Measurements from ENCODE around the gene ATP6V0E2.

The ATP6V0E2 gene

DNA sequence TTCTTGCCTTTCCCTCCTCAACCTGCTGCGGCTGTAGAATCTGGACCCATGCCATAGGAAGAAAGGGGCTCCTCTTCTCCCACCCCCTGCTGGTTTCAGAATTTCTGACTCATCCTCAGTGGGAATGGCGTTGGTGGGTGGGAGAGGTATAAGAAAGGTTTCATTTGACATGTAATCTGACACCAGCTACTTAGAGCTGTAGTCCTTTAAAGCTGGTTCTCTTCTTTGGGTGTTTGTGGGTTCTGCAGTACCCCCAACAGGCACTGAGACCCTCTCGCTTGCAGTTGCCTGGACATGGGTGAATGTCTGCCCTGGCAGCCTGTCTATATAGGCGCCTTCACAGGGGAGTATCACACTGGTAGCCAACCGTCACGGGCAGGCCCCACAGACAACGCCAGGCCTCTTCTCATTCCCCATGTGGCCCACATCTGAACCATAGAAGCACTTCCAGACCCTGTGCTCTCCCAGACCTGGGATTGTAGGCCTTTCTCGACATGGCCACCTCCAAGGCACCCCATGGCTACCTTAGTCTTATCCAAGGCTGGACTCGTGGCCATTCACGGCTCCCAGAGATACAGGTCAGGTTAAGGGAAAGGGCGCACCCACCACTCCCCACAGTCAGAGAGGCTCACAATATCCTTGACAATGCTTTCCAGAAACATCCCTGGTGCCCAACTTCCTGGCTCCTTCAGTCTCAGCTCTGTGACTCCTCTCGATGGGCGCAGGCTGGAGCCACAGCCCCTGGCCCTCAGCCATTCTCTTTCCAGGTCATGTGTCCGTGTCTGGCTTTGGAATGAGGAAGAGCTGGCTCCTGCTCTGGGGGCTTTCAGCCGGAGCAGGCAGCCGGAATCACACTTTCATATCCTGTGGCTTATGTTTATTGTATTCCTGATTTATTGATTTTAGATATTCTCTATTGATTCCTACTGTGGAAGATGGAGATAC lies 18.1 kb upstream of the ATP6V0E2 start:
- TF ChIP-seq Cebpa-rat (IDR thresholded peaks at IDR 0.05) = no peak
- Histone ChIP-seq H4K20me1 (peaks cover 0 to 3% (median 0%) of the 10 kb centered on the region in 11 experiments; a peak in 2 of 22 replicates), H3K4me2 (peak overlapping the region; percentile 23 to 78 (median 66); a peak in 21 of 22 replicates), H3K36me3 (peaks cover 4 to 25% (median 13%) of the 10 kb centered on the region in 11 experiments; a peak in 17 of 22 replicates), H3K9me3 (replicated peaks in 1 of 11) (no peaks in the 10 kb centered on the region), H3K27ac (peak overlapping the region in 4 of 11 experiments; percentile 11 to 48 (median 13); a peak in 4 of 22 replicates), H3K4me3 (no peak overlapping the region), H3K4me1 (peaks cover 29 to 49% (median 45%) of the 10 kb centered on the region in 10 experiments), H3K27me3 (peaks cover 0 to 3% (median 0%) of the 10 kb centered on the region in 11 experiments; a peak in 1 of 22 replicates), H3K9ac (peak overlapping the region in 1 of 11 experiments; percentile 18; a peak in 2 of 22 replicates)

DNA sequence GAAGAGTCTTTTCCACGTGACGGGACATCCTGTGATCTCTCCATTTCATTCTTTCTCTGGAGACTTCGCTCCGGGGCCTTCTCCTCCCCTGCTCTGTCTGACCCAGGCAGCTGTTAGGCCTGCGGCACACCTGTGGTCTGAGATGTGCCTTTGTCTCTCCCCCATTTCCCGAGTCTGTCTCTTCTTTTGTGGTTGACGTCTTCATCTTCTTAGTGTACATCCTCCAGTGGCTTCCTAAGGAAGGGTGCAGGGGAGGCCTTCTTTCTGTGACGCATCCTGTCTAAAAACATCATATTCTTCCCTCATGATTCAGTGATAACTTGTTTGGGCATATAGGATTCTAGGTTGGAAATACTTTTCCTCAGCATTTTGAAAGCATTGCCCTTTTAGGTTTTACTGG lies 17.2 kb upstream of the ATP6V0E2 start:
- H3K27ac ChIP-seq = peak overlapping the region in 6 of 11 experiments; percentile 11 to 48 (median 13); a peak in 5 of 22 replicates
- no peaks in the 10 kb centered on the region; a peak in 1 of 22 replicates for H3K9me3 ChIP-seq (replicated peaks in 1 of 11)
- H3K4me2 ChIP-seq = peak overlapping the region; percentile 51 to 78 (median 66); a peak in 20 of 22 replicates

DNA sequence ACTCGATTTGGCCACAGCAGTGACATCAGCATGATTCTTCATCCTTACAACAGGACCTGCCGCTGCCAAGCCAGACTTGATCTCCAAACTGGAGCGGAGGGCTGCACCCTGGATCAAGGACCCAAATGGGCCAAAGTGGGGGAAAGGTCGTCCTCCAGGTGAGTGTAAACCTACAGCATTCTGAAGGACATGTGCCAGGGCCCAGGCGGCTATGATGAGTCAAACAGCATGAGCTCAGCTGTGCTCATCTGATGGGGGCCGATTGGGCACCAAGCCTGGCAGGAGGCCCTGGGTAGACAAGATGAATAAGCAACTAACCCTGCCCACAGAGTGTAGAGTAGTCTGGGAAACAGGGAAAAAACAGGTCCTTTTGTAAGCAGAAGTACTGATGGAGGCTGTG lies 14.4 kb upstream of the ATP6V0E2 start:
- Histone ChIP-seq H3K9ac (no peak overlapping the region), H3K4me2 (no peak overlapping the region), H3K9me3 (replicated peaks in 1 of 11) (no peaks in the 10 kb centered on the region; a peak in 1 of 22 replicates), H4K20me1 (no peaks in the 10 kb centered on the region), H3K36me3 (peaks cover 4 to 42% (median 29%) of the 10 kb centered on the region in 11 experiments; a peak in 19 of 22 replicates), H3K4me3 (no peak overlapping the region), H3K27ac (no peak overlapping the region), H3K27me3 (no peaks in the 10 kb centered on the region), H3K4me1 (peaks cover 29 to 65% (median 58%) of the 10 kb centered on the region in 10 experiments)
- TF ChIP-seq Cebpa-rat (IDR thresholded peaks at IDR 0.05) = no peak

More for the DNA sequence above, 17.2 kb upstream of the ATP6V0E2 start:
- Histone ChIP-seq H3K9ac (0 out of 22 replicates have a peak overlapping the region, but pooled peaks of 2 of the 11 experiments have one; percentile 6 to 11), H3K4me1 (peaks cover 29 to 46% (median 41%) of the 10 kb centered on the region in 10 experiments), H3K27me3 (no peaks in the 10 kb centered on the region), H4K20me1 (no peaks in the 10 kb centered on the region), H3K36me3 (peaks cover 8 to 35% (median 23%) of the 10 kb centered on the region in 11 experiments; a peak in 19 of 22 replicates), H3K4me3 (no peak overlapping the region)
- TF ChIP-seq Cebpa-rat (IDR thresholded peaks at IDR 0.05) = no peak

DNA sequence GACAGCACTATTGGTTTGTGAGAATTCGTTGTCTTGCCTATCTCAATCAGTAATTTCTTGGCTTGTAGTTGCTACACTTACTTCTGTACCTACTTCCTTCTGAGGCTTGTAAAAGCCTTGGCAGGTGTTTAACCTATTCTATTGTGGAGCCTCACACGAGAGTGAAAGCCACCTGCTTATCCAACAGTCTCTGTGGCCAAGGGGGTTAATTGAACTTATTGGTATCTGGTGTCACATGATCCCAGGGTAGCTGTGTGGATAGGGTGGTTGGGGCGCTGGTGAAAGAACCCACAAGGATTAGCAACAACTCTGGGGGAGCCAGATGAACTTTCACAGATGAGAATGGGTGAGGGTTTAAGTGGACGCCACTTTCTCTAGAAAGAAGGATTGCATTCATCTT lies 13.9 kb upstream of the ATP6V0E2 start:
- Histone ChIP-seq H3K9ac (no peak overlapping the region), H3K27ac (no peak overlapping the region), H3K4me2 (no peak overlapping the region), H3K4me3 (no peak overlapping the region), H3K9me3 (replicated peaks in 1 of 11) (no peaks in the 10 kb centered on the region; a peak in 1 of 22 replicates), H3K36me3 (peaks cover 4 to 47% (median 29%) of the 10 kb centered on the region in 11 experiments; a peak in 19 of 22 replicates), H4K20me1 (no peaks in the 10 kb centered on the region), H3K4me1 (peaks cover 29 to 65% (median 58%) of the 10 kb centered on the region in 10 experiments), H3K27me3 (no peaks in the 10 kb centered on the region)
- TF ChIP-seq Cebpa-rat (IDR thresholded peaks at IDR 0.05) = no peak

DNA sequence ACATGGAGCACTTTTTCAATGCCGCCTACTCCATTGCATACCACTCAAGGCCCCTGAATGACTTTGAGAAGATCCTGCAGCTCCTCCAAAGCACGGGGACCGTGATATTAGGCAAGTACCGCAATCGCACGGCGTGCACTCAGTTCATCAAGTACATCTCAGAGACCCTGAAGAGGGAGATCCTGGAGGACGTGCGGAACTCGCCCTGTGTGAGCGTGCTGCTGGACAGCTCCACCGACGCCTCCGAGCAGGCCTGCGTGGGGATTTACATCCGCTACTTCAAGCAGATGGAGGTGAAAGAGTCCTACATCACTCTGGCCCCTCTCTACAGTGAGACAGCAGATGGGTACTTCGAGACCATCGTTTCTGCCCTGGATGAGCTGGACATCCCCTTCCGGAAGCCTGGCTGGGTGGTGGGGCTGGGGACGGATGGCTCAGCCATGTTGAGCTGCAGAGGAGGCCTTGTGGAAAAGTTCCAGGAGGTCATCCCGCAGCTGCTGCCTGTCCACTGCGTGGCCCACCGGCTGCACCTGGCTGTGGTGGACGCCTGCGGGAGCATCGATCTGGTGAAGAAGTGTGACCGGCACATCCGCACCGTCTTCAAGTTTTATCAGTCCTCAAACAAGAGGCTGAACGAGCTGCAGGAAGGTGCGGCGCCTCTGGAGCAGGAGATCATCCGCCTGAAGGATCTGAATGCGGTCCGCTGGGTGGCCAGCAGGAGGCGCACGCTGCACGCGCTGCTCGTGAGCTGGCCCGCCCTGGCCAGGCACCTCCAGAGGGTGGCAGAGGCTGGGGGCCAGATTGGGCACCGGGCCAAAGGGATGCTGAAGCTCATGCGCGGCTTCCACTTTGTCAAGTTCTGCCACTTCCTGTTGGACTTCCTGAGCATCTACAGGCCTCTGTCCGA lies 12.7 kb upstream of the ATP6V0E2 start:
- H3K9ac ChIP-seq = no peak overlapping the region
- H3K27me3 ChIP-seq = no peaks in the 10 kb centered on the region
- H3K4me1 ChIP-seq = peaks cover 31 to 65% (median 58%) of the 10 kb centered on the region in 10 experiments
- no peak overlapping the region for H3K27ac ChIP-seq
- no peaks in the 10 kb centered on the region; a peak in 1 of 22 replicates for H3K9me3 ChIP-seq (replicated peaks in 1 of 11)
- H3K4me3 ChIP-seq = no peak overlapping the region
- peak overlapping the region in 2 of 11 experiments; percentile 19 to 23; a peak in 2 of 22 replicates for H3K4me2 ChIP-seq
- peaks cover 4 to 47% (median 29%) of the 10 kb centered on the region in 11 experiments; a peak in 19 of 22 replicates for H3K36me3 ChIP-seq
- TF ChIP-seq Cebpa-rat (IDR thresholded peaks at IDR 0.05) = no peak
- no peaks in the 10 kb centered on the region for H4K20me1 ChIP-seq

DNA sequence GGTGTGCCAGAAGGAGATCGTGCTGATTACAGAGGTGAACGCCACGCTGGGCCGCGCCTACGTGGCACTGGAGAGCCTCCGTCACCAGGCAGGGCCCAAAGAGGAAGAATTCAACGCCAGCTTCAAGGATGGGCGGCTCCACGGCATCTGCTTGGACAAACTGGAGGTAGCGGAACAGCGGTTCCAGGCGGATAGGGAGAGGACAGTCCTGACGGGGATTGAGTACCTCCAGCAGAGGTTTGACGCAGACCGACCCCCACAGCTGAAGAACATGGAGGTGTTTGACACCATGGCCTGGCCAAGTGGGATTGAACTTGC lies 12.1 kb upstream of the ATP6V0E2 start:
- no peak for TF ChIP-seq Cebpa-rat (IDR thresholded peaks at IDR 0.05)
- no peak overlapping the region for H3K27ac ChIP-seq
- H3K4me2 ChIP-seq = peak overlapping the region in 2 of 11 experiments; percentile 19 to 23; a peak in 2 of 22 replicates
- H4K20me1 ChIP-seq = no peaks in the 10 kb centered on the region
- H3K4me3 ChIP-seq = no peak overlapping the region
- H3K9me3 ChIP-seq (replicated peaks in 1 of 11) = no peaks in the 10 kb centered on the region; a peak in 1 of 22 replicates
- H3K9ac ChIP-seq = no peak overlapping the region
- H3K36me3 ChIP-seq = peaks cover 4 to 47% (median 29%) of the 10 kb centered on the region in 11 experiments; a peak in 19 of 22 replicates
- peaks cover 31 to 65% (median 58%) of the 10 kb centered on the region in 10 experiments for H3K4me1 ChIP-seq
- H3K27me3 ChIP-seq = no peaks in the 10 kb centered on the region

DNA sequence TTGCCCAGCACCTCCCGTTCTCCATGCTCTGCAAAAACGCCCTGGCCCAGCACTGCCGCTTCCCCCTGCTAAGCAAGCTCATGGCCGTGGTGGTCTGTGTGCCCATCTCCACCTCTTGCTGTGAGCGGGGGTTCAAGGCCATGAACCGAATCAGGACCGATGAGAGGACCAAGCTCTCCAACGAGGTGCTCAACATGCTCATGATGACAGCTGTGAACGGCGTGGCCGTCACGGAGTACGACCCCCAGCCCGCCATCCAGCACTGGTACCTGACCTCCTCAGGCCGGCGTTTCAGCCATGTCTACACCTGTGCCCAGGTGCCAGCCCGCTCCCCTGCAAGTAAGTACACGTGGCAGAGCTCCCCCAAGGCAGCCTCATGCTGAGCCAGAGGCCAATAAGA lies 11.6 kb upstream of the ATP6V0E2 start:
- no peaks in the 10 kb centered on the region for H4K20me1 ChIP-seq

DNA sequence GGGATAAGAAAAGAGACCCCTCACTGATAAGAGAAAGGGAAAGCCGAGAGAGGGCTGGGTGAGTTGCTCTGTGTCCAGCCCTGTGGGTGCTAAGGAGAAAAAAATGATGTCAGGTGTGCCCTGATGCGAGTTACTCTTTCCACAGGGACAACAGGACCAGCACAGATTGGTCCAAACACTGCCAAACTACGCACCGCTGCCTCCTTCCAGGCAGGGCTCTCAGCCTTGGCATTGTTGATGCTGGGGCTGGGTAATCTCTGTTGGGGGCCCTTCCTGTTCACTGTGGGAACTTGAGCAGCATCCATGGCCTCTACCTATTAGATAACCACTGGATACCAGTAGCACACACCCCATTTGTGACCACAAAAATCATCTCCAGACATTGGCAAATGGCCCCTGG lies 10.3 kb upstream of the ATP6V0E2 start:
- Histone ChIP-seq H3K4me3 (no peak overlapping the region), H3K4me2 (peak overlapping the region in 9 of 11 experiments; percentile 93 to 99 (median 97); a peak in 18 of 22 replicates), H3K27me3 (no peaks in the 10 kb centered on the region), H3K9me3 (replicated peaks in 1 of 11) (no peaks in the 10 kb centered on the region; a peak in 1 of 22 replicates), H3K36me3 (peaks cover 4 to 47% (median 29%) of the 10 kb centered on the region in 11 experiments; a peak in 19 of 22 replicates), H4K20me1 (no peaks in the 10 kb centered on the region), H3K27ac (peak overlapping the region in 5 of 11 experiments; percentile 32 to 88 (median 86); a peak in 7 of 22 replicates), H3K4me1 (peaks cover 37 to 70% (median 63%) of the 10 kb centered on the region in 10 experiments), H3K9ac (peak overlapping the region in 1 of 11 experiments; percentile 71; a peak in 1 of 22 replicates)
- TF ChIP-seq Cebpa-rat (IDR thresholded peaks at IDR 0.05) = no peak

More for the DNA sequence above, 11.6 kb upstream of the ATP6V0E2 start:
- no peaks in the 10 kb centered on the region; a peak in 1 of 22 replicates for H3K9me3 ChIP-seq (replicated peaks in 1 of 11)
- H3K4me3 ChIP-seq = no peak overlapping the region
- H3K27ac ChIP-seq = no peak overlapping the region
- peak overlapping the region in 5 of 11 experiments; percentile 93 to 99 (median 97); a peak in 4 of 22 replicates for H3K4me2 ChIP-seq
- H3K9ac ChIP-seq = no peak overlapping the region
- no peaks in the 10 kb centered on the region for H3K27me3 ChIP-seq
- no peak for TF ChIP-seq Cebpa-rat (IDR thresholded peaks at IDR 0.05)
- H3K4me1 ChIP-seq = peaks cover 33 to 65% (median 58%) of the 10 kb centered on the region in 10 experiments
- H3K36me3 ChIP-seq = peaks cover 4 to 47% (median 29%) of the 10 kb centered on the region in 11 experiments; a peak in 19 of 22 replicates
